ENCODE results near the gene TSC22D2. TPM values are rescaled to one million over a fixed set of nuclear protein-coding genes. Genes with fewer than 3 reads are reported as not detected.
A peak's percentile ranks its signal among the peaks of the same experiment; 100 is the strongest.

Gene TSC22D2
- total RNA-seq, 1 donor from 2014 or later: 39.8 TPM

GRCh38 chr3:150447631-150448465 is 39.8 kb downstream of the TSC22D2 start:
- Mint-ChIP-seq H3K27me3 (ENCODE audit: low read depth) (no peaks in the 10 kb centered on the region), H3K27ac (ENCODE audit: unreplicated experiment) (peak overlapping the region; percentile 78), H3K4me1 (ENCODE audit: low read depth) (peaks cover 73% of the 10 kb centered on the region), H3K9me3 (ENCODE audit: low read depth) (no peaks in the 10 kb centered on the region), H3K4me3 (ENCODE audit: unreplicated experiment) (no peak overlapping the region), H3K36me3 (ENCODE audit: low read depth) (peaks cover 4% of the 10 kb centered on the region)
- no peak for TF ChIP-seq CTCF (IDR thresholded peaks at IDR 0.05)
- DNase-seq (ENCODE audit: low spot score): no peak

- H3K36me3 Mint-ChIP-seq (ENCODE audit: low read depth): peaks cover 4% of the 10 kb centered on the region
- no peak for DNase-seq (ENCODE audit: low spot score)
- H3K27ac Mint-ChIP-seq (ENCODE audit: unreplicated experiment): peak overlapping the region; percentile 88
- no peaks in the 10 kb centered on the region for H3K27me3 Mint-ChIP-seq (ENCODE audit: low read depth)
- no peak for TF ChIP-seq CTCF (IDR thresholded peaks at IDR 0.05)
- H3K4me1 Mint-ChIP-seq (ENCODE audit: low read depth): peaks cover 63% of the 10 kb centered on the region
- no peaks in the 10 kb centered on the region for H3K9me3 Mint-ChIP-seq (ENCODE audit: low read depth)
- no peak overlapping the region for H3K4me3 Mint-ChIP-seq (ENCODE audit: unreplicated experiment)
These were observed 41.1 kb downstream of the TSC22D2 start for GRCh38 chr3:150449169-150449721.

- peak overlapping the region; percentile 62 for H3K27ac Mint-ChIP-seq (ENCODE audit: unreplicated experiment)
- peaks cover 66% of the 10 kb centered on the region for H3K4me1 Mint-ChIP-seq (ENCODE audit: low read depth)
- DNase-seq (ENCODE audit: low spot score): no peak
- H3K27me3 Mint-ChIP-seq (ENCODE audit: low read depth): no peaks in the 10 kb centered on the region
- no peak overlapping the region for H3K4me3 Mint-ChIP-seq (ENCODE audit: unreplicated experiment)
- H3K9me3 Mint-ChIP-seq (ENCODE audit: low read depth): no peaks in the 10 kb centered on the region
- TF ChIP-seq CTCF (IDR thresholded peaks at IDR 0.05): no peak
- H3K36me3 Mint-ChIP-seq (ENCODE audit: low read depth): peaks cover 4% of the 10 kb centered on the region
These were observed 42.8 kb downstream of the TSC22D2 start for GRCh38 chr3:150450916-150451315.

- Mint-ChIP-seq H3K27me3 (ENCODE audit: low read depth) (no peaks in the 10 kb centered on the region), H3K4me3 (ENCODE audit: unreplicated experiment) (no peak overlapping the region), H3K9me3 (ENCODE audit: low read depth) (no peaks in the 10 kb centered on the region), H3K4me1 (ENCODE audit: low read depth) (peaks cover 60% of the 10 kb centered on the region), H3K36me3 (ENCODE audit: low read depth) (peaks cover 4% of the 10 kb centered on the region), H3K27ac (ENCODE audit: unreplicated experiment) (peak overlapping the region; percentile 41)
- DNase-seq (ENCODE audit: low spot score): no peak
- no peak for TF ChIP-seq CTCF (IDR thresholded peaks at IDR 0.05)
These were observed 43.4 kb downstream of the TSC22D2 start for GRCh38 chr3:150451329-150452048.

GRCh38 chr3:150453353-150453752 is 45.3 kb downstream of the TSC22D2 start:
- H3K4me3 Mint-ChIP-seq (ENCODE audit: unreplicated experiment): no peak overlapping the region
- no peak for DNase-seq (ENCODE audit: low spot score)
- H3K4me1 Mint-ChIP-seq (ENCODE audit: low read depth): peaks cover 48% of the 10 kb centered on the region
- H3K36me3 Mint-ChIP-seq (ENCODE audit: low read depth): peaks cover 7% of the 10 kb centered on the region
- no peak overlapping the region for H3K27ac Mint-ChIP-seq (ENCODE audit: unreplicated experiment)
- TF ChIP-seq CTCF (IDR thresholded peaks at IDR 0.05): no peak
- H3K9me3 Mint-ChIP-seq (ENCODE audit: low read depth): no peaks in the 10 kb centered on the region
- H3K27me3 Mint-ChIP-seq (ENCODE audit: low read depth): no peaks in the 10 kb centered on the region

Data from chondrocyte (in vitro differentiated cells).